H1 (cell line): ENCODE measurements around the gene CUTA.
A peak's percentile ranks its signal among the peaks of the same experiment; 100 is the strongest.

ENCODE experiments used
- ATF3 ChIP-seq: IDR thresholded peaks from 2 replicates; pipeline ENCODE4 v1.6.1; 2011; ENCODE audit warnings: low read depth, mild to moderate bottlenecking, low read length; ENCODE audit not compliant: insufficient read depth
- EP300 ChIP-seq, 2 experiments: IDR thresholded peaks; 1 replicate in 1 of 2; 2 replicates in 1 of 2; pipeline ENCODE4 v1.6.1; 2011 to 2012; ENCODE audit warnings: low read depth in 2 of 2, low read length in 2 of 2, mild to moderate bottlenecking in 2 of 2, borderline replicate concordance in 1 of 2, inconsistent platforms in 1 of 2, moderate library complexity in 1 of 2
- POLR2AphosphoS5 ChIP-seq: IDR thresholded peaks from 2 replicates; pipeline ENCODE4 v1.6.1; 2011; ENCODE audit warnings: low read depth, low read length
- YY1 ChIP-seq: IDR thresholded peaks from 2 replicates; pipeline ENCODE4 v1.6.1; 2011; ENCODE audit warnings: low read depth, mild to moderate bottlenecking, low read length
- ZNF274 ChIP-seq: IDR thresholded peaks from 2 replicates; pipeline ENCODE4 v1.7.0; 2012; ENCODE audit warnings: low read length, borderline replicate concordance; ENCODE audit errors: extremely low read depth
- TF ChIP-seq, protein P1 (sequence below), 3 experiments: IDR thresholded peaks; 1 replicate in 2 of 3; 2 replicates in 1 of 3; pipeline versions ENCODE4 v1.5.1 to v1.6.1; 2011; ENCODE audit warnings: low read length in 3 of 3, mild to moderate bottlenecking in 3 of 3, inconsistent platforms in 2 of 3, low read depth in 1 of 3, moderate library complexity in 1 of 3; ENCODE audit not compliant: insufficient read depth in 1 of 3; ENCODE audit errors: control extremely low read depth in 1 of 3
- TF ChIP-seq, protein P2 (sequence below): fragments of 300-600 bp; sonication (generic); IDR thresholded peaks from 2 replicates; pipeline ENCODE4 v1.7.1; 2012; ENCODE audit warnings: low read length, moderate library complexity, mild to moderate bottlenecking, inconsistent platforms; ENCODE audit not compliant: insufficient replicate concordance

- TF ChIP-seq ZNF274 (no peak), POLR2AphosphoS5 (0 out of 2 replicates have a peak, but pooled peaks have one; percentile 6), EP300 (IDR thresholded peaks at IDR 0.05; ENCODE audit: borderline replicate concordance in 1 of 2, low read depth in 2 of 2, low read length in 2 of 2) (no peak), ATF3 (no peak), YY1 (no peak)
- TF ChIP-seq, protein P1, sequence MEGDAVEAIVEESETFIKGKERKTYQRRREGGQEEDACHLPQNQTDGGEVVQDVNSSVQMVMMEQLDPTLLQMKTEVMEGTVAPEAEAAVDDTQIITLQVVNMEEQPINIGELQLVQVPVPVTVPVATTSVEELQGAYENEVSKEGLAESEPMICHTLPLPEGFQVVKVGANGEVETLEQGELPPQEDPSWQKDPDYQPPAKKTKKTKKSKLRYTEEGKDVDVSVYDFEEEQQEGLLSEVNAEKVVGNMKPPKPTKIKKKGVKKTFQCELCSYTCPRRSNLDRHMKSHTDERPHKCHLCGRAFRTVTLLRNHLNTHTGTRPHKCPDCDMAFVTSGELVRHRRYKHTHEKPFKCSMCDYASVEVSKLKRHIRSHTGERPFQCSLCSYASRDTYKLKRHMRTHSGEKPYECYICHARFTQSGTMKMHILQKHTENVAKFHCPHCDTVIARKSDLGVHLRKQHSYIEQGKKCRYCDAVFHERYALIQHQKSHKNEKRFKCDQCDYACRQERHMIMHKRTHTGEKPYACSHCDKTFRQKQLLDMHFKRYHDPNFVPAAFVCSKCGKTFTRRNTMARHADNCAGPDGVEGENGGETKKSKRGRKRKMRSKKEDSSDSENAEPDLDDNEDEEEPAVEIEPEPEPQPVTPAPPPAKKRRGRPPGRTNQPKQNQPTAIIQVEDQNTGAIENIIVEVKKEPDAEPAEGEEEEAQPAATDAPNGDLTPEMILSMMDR (IDR thresholded peaks at IDR 0.05; ENCODE audit: control extremely low read depth in 1 of 3, insufficient read depth in 1 of 3, low read depth in 1 of 3, low read length in 3 of 3), result no peak
- TF ChIP-seq, protein P2, sequence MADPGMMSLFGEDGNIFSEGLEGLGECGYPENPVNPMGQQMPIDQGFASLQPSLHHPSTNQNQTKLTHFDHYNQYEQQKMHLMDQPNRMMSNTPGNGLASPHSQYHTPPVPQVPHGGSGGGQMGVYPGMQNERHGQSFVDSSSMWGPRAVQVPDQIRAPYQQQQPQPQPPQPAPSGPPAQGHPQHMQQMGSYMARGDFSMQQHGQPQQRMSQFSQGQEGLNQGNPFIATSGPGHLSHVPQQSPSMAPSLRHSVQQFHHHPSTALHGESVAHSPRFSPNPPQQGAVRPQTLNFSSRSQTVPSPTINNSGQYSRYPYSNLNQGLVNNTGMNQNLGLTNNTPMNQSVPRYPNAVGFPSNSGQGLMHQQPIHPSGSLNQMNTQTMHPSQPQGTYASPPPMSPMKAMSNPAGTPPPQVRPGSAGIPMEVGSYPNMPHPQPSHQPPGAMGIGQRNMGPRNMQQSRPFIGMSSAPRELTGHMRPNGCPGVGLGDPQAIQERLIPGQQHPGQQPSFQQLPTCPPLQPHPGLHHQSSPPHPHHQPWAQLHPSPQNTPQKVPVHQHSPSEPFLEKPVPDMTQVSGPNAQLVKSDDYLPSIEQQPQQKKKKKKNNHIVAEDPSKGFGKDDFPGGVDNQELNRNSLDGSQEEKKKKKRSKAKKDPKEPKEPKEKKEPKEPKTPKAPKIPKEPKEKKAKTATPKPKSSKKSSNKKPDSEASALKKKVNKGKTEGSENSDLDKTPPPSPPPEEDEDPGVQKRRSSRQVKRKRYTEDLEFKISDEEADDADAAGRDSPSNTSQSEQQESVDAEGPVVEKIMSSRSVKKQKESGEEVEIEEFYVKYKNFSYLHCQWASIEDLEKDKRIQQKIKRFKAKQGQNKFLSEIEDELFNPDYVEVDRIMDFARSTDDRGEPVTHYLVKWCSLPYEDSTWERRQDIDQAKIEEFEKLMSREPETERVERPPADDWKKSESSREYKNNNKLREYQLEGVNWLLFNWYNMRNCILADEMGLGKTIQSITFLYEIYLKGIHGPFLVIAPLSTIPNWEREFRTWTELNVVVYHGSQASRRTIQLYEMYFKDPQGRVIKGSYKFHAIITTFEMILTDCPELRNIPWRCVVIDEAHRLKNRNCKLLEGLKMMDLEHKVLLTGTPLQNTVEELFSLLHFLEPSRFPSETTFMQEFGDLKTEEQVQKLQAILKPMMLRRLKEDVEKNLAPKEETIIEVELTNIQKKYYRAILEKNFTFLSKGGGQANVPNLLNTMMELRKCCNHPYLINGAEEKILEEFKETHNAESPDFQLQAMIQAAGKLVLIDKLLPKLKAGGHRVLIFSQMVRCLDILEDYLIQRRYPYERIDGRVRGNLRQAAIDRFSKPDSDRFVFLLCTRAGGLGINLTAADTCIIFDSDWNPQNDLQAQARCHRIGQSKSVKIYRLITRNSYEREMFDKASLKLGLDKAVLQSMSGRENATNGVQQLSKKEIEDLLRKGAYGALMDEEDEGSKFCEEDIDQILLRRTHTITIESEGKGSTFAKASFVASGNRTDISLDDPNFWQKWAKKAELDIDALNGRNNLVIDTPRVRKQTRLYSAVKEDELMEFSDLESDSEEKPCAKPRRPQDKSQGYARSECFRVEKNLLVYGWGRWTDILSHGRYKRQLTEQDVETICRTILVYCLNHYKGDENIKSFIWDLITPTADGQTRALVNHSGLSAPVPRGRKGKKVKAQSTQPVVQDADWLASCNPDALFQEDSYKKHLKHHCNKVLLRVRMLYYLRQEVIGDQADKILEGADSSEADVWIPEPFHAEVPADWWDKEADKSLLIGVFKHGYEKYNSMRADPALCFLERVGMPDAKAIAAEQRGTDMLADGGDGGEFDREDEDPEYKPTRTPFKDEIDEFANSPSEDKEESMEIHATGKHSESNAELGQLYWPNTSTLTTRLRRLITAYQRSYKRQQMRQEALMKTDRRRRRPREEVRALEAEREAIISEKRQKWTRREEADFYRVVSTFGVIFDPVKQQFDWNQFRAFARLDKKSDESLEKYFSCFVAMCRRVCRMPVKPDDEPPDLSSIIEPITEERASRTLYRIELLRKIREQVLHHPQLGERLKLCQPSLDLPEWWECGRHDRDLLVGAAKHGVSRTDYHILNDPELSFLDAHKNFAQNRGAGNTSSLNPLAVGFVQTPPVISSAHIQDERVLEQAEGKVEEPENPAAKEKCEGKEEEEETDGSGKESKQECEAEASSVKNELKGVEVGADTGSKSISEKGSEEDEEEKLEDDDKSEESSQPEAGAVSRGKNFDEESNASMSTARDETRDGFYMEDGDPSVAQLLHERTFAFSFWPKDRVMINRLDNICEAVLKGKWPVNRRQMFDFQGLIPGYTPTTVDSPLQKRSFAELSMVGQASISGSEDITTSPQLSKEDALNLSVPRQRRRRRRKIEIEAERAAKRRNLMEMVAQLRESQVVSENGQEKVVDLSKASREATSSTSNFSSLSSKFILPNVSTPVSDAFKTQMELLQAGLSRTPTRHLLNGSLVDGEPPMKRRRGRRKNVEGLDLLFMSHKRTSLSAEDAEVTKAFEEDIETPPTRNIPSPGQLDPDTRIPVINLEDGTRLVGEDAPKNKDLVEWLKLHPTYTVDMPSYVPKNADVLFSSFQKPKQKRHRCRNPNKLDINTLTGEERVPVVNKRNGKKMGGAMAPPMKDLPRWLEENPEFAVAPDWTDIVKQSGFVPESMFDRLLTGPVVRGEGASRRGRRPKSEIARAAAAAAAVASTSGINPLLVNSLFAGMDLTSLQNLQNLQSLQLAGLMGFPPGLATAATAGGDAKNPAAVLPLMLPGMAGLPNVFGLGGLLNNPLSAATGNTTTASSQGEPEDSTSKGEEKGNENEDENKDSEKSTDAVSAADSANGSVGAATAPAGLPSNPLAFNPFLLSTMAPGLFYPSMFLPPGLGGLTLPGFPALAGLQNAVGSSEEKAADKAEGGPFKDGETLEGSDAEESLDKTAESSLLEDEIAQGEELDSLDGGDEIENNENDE, result no peak
Measured at GRCh38 chr6:33431880-33432541, 14.1 kb upstream of the CUTA start.
